Measurements from ENCODE around the gene BEX3.
A peak's percentile ranks its signal among the peaks of the same experiment; 100 is the strongest.
"Not testable (repeated sequence)": the region's sequence is repeated elsewhere in the genome, so short reads cannot be mapped to it uniquely, and the experiment has no call there.

Gene BEX3

GRCh38 chrX:103376118-103376978 is at the start of gene BEX3:
Gene BEX3, plus strand, starts transcription at chrX:103376538. Its CDS starts 984 bp downstream, at chrX:103377522.
- H3K27me3 Mint-ChIP-seq: no peaks in the 10 kb centered on the region
- no peaks in the 10 kb centered on the region for H3K9me3 Mint-ChIP-seq
- H3K4me3 Mint-ChIP-seq: peak within 1 kb of the TSS; percentile 80
- peaks cover 3% of the 10 kb centered on the region for H3K36me3 Mint-ChIP-seq (ENCODE audit: low read depth)
- peaks cover 7% of the 10 kb centered on the region for H3K4me1 Mint-ChIP-seq (ENCODE audit: low read depth)
- H3K27ac Mint-ChIP-seq: peak within 1 kb of the TSS; percentile 58

- Mint-ChIP-seq H3K4me3 (no peak within 1 kb of the TSS), H3K27me3 (peaks cover 17% of the 10 kb centered on the region), H3K27ac (no peak within 1 kb of the TSS), H3K36me3 (ENCODE audit: low read depth) (no peaks in the 10 kb centered on the region), H3K4me1 (ENCODE audit: low read depth) (no peaks in the 10 kb centered on the region), H3K9me3 (no peaks in the 10 kb centered on the region)
Observed at GRCh38 chrX:103329991-103330390, 46.3 kb upstream of the BEX3 start, which contains the start of gene TCEAL7. Gene TCEAL7, plus strand, starts transcription at chrX:103330239. Its CDS starts 1,165 bp downstream, at chrX:103331404.

GRCh38 chrX:103330681-103331288 is 45.6 kb upstream of the BEX3 start:
- Mint-ChIP-seq H3K4me3 (no peak overlapping the region), H3K36me3 (ENCODE audit: low read depth) (no peaks in the 10 kb centered on the region), H3K4me1 (ENCODE audit: low read depth) (no peaks in the 10 kb centered on the region), H3K9me3 (no peaks in the 10 kb centered on the region), H3K27me3 (peaks cover 17% of the 10 kb centered on the region), H3K27ac (no peak overlapping the region)

GRCh38 chrX:103338663-103339062 is 37.7 kb upstream of the BEX3 start:
- Mint-ChIP-seq H3K27me3 (peaks cover 4% of the 10 kb centered on the region), H3K9me3 (no peaks in the 10 kb centered on the region), H3K4me1 (ENCODE audit: low read depth) (no peaks in the 10 kb centered on the region), H3K36me3 (ENCODE audit: low read depth) (no peaks in the 10 kb centered on the region), H3K27ac (no peak overlapping the region), H3K4me3 (no peak overlapping the region)

- Mint-ChIP-seq H3K4me1 (ENCODE audit: low read depth) (no peaks in the 10 kb centered on the region), H3K36me3 (ENCODE audit: low read depth) (no peaks in the 10 kb centered on the region), H3K9me3 (no peaks in the 10 kb centered on the region), H3K27ac (no peak overlapping the region), H3K4me3 (no peak overlapping the region), H3K27me3 (peaks cover 4% of the 10 kb centered on the region)
Observed at GRCh38 chrX:103343105-103343504, 33.2 kb upstream of the BEX3 start.

GRCh38 chrX:103344606-103345005 is 31.7 kb upstream of the BEX3 start:
- H3K27me3 Mint-ChIP-seq: peaks cover 4% of the 10 kb centered on the region
- H3K36me3 Mint-ChIP-seq (ENCODE audit: low read depth): no peaks in the 10 kb centered on the region
- H3K4me3 Mint-ChIP-seq: no peak overlapping the region
- no peak overlapping the region for H3K27ac Mint-ChIP-seq
- H3K4me1 Mint-ChIP-seq (ENCODE audit: low read depth): no peaks in the 10 kb centered on the region
- no peaks in the 10 kb centered on the region for H3K9me3 Mint-ChIP-seq

- H3K9me3 Mint-ChIP-seq: no peaks in the 10 kb centered on the region
- no peaks in the 10 kb centered on the region for H3K4me1 Mint-ChIP-seq (ENCODE audit: low read depth)
- H3K36me3 Mint-ChIP-seq (ENCODE audit: low read depth): no peaks in the 10 kb centered on the region
- no peak overlapping the region for H3K4me3 Mint-ChIP-seq
- no peak overlapping the region for H3K27ac Mint-ChIP-seq
- no peaks in the 10 kb centered on the region for H3K27me3 Mint-ChIP-seq
Observed at GRCh38 chrX:103347682-103348397, 28.5 kb upstream of the BEX3 start.

GRCh38 chrX:103356130-103356798 is 20.1 kb upstream of the BEX3 start, which contains the start of gene TCEAL9:
Gene TCEAL9, plus strand, starts transcription at chrX:103356506. Its CDS starts 1,179 bp downstream, at chrX:103357685.
- H3K36me3 Mint-ChIP-seq (ENCODE audit: low read depth): peaks cover 4% of the 10 kb centered on the region
- peaks cover 3% of the 10 kb centered on the region for H3K27me3 Mint-ChIP-seq
- H3K9me3 Mint-ChIP-seq: no peaks in the 10 kb centered on the region
- H3K4me1 Mint-ChIP-seq (ENCODE audit: low read depth): peaks cover 8% of the 10 kb centered on the region
- H3K4me3 Mint-ChIP-seq: peak within 1 kb of the TSS; percentile 89
- peak within 1 kb of the TSS; percentile 89 for H3K27ac Mint-ChIP-seq

GRCh38 chrX:103356858-103357257 is 19.5 kb upstream of the BEX3 start:
- H3K4me1 Mint-ChIP-seq (ENCODE audit: low read depth): peaks cover 8% of the 10 kb centered on the region
- peaks cover 3% of the 10 kb centered on the region for H3K27me3 Mint-ChIP-seq
- peaks cover 4% of the 10 kb centered on the region for H3K36me3 Mint-ChIP-seq (ENCODE audit: low read depth)
- H3K4me3 Mint-ChIP-seq: peak overlapping the region; percentile 89
- no peaks in the 10 kb centered on the region for H3K9me3 Mint-ChIP-seq
- H3K27ac Mint-ChIP-seq: peak overlapping the region; percentile 89

- Mint-ChIP-seq H3K4me3 (peak overlapping the region; percentile 89), H3K27me3 (peaks cover 3% of the 10 kb centered on the region), H3K4me1 (ENCODE audit: low read depth) (peaks cover 8% of the 10 kb centered on the region), H3K9me3 (no peaks in the 10 kb centered on the region), H3K27ac (no peak overlapping the region), H3K36me3 (ENCODE audit: low read depth) (peaks cover 4% of the 10 kb centered on the region)
Observed at GRCh38 chrX:103357871-103358270, 18.5 kb upstream of the BEX3 start.

GRCh38 chrX:103359605-103360004 is 16.7 kb upstream of the BEX3 start:
- H3K4me3 Mint-ChIP-seq; H3K9me3 Mint-ChIP-seq; H3K36me3 Mint-ChIP-seq (ENCODE audit: low read depth); H3K27me3 Mint-ChIP-seq; H3K4me1 Mint-ChIP-seq (ENCODE audit: low read depth); H3K27ac Mint-ChIP-seq: not testable (repeated sequence)

- Mint-ChIP-seq H3K36me3 (ENCODE audit: low read depth) (peaks cover 4% of the 10 kb centered on the region), H3K4me1 (ENCODE audit: low read depth) (peaks cover 8% of the 10 kb centered on the region), H3K9me3 (no peaks in the 10 kb centered on the region), H3K27ac (no peak overlapping the region), H3K27me3 (no peaks in the 10 kb centered on the region), H3K4me3 (no peak overlapping the region)
Observed at GRCh38 chrX:103360092-103360491, 16.2 kb upstream of the BEX3 start.

- Mint-ChIP-seq H3K27me3 (no peaks in the 10 kb centered on the region), H3K9me3 (no peaks in the 10 kb centered on the region), H3K27ac (no peak overlapping the region), H3K4me1 (ENCODE audit: low read depth) (peaks cover 8% of the 10 kb centered on the region), H3K36me3 (ENCODE audit: low read depth) (peaks cover 4% of the 10 kb centered on the region), H3K4me3 (no peak overlapping the region)
Observed at GRCh38 chrX:103360916-103361315, 15.4 kb upstream of the BEX3 start.

- no peak overlapping the region for H3K27ac Mint-ChIP-seq
- H3K4me1 Mint-ChIP-seq (ENCODE audit: low read depth): peaks cover 8% of the 10 kb centered on the region
- no peaks in the 10 kb centered on the region for H3K27me3 Mint-ChIP-seq
- H3K36me3 Mint-ChIP-seq (ENCODE audit: low read depth): peaks cover 4% of the 10 kb centered on the region
- no peak overlapping the region for H3K4me3 Mint-ChIP-seq
- H3K9me3 Mint-ChIP-seq: no peaks in the 10 kb centered on the region
Observed at GRCh38 chrX:103361798-103362197, 14.5 kb upstream of the BEX3 start.

Data from stimulated activated naive CD8-positive, alpha-beta T cell treated with anti-CD3 and anti-CD28 coated beads, Interleukin-15, Interleukin-2, amounts not matched to agents 100 ng/mL and 50 ng/mL, for 24 hours (primary cell).